GM18507 (cell line): Measurements from ENCODE around the gene ABHD17C.

Source experiments
- DNase-seq: peaks from one replicate; pipeline ENCODE4 v3.0.0; 2011; ENCODE audit warnings: low read depth; ENCODE audit not compliant: insufficient read length; ENCODE audit errors: extremely low spot score
- FAIRE-seq: peaks from 2 replicates; lab custom pipeline; 2011; peaks lifted over from hg19 to GRCh38; lab: Jason Lieb, UNC

The ABHD17C gene

DNA sequence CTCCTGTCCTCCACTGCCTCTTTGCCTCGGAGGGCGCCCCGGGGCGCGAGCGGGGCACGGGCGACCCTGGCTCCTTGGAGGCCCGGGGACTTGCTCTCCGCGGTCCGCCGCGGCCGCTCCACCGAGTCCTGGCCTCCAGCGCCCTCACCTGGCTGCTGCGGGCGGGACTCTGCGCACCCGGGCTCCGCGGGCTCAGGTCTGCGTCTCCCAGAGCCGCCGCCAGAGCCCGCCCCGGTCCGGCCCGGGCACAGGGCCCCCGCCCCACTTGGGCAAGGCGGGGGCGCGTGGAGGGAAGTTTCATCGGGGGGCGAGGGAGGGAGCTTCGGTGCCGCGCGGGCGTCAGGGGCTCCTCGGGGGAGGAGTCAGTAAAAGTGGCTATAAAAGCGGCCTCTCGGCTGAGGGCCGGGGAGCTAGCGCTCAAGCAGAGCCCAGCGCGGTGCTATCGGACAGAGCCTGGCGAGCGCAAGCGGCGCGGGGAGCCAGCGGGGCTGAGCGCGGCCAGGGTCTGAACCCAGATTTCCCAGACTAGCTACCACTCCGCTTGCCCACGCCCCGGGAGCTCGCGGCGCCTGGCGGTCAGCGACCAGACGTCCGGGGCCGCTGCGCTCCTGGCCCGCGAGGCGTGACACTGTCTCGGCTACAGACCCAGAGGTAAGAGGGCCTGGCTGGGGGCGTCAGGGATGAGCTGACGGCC, 84.0 kb downstream of the ABHD17C start, which contains the start of gene CEMIP:
TSS of gene CEMIP (plus strand) at position 407 of the 694 bp plus-strand sequence. CDS start 94,510 bp downstream, outside the sequence.
- DNase-seq: peak; percentile 14

DNA sequence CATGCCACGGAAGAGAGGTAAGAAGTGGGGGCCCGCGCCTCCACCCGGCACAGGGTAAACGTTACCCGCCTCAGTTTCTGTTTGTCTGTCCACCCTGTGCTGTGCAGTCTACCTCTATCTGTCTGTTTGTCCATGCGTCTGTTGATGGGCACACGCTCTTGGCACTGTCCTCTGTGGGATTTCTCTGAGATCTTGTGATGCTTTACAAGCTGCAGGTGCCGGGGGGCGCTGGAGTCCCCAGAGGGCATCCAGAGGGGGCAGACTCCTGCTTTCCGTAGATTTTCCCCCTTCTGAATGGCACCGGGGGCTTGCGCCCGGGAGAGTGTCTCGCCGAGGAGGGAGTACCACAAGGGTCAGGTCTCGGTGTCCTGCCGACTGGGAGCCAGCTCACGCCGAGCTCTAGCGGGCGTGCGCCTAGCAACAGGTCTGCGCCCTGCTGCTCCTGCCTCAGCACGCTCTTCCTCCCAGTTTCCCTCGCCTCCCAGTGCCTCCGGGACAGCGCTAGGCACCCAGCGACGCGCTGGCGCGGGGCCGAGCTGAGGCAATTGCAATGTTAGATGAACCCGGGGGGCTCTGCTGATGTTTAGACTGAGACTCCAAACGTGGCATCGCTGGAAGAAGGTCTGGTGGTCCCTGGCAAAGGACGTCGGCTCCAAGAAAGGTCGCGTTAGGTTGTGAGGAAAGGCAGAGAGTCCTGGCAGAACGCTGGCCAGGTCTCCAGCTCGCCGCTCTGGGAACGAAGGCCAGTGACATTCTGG, 84.7 kb downstream of the ABHD17C start:
- FAIRE-seq (no peak), DNase-seq (no peak)

More for the DNA sequence above, 84.0 kb downstream of the ABHD17C start, which contains the start of gene CEMIP:
- no peak for FAIRE-seq

DNA sequence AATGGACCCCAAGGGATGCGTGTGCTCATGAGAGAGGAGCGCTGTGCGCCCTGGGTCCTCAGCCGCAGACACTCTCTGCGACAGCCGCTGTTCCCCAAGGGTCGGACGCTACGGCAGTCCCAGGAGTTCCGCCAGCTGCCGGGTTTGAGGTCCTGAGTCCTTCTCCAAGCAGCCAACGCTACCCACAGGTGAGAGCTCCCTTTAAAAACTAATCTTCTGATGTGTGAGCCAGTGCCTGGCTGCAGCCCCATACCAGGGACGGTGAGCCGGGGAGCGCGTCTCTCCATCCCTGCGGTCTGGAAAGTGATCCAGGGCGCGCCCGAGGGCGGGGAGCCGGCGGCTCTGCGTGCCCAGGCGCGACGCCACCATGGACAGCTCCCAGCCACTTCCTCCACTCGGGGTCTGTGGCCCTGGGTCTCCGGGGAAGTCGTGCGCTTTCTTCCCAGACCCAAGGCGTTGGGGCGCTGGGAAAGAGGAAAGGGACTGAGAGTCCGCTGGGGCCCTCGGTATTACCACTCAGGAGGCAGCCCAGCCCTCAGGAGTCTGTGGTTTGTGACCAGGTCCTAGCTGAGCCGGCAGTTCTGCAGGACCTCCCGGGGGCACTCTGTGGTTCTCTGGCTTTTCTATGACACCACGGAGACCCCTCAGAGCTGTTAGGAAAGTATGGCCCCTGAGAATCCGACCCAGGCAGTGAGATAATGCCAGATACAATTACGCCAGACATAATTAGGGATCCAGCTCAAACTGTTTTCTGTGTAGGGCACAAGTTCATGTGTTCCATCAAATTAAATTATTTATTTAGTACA, 85.5 kb downstream of the ABHD17C start:
- FAIRE-seq: no peak
- DNase-seq: no peak

DNA sequence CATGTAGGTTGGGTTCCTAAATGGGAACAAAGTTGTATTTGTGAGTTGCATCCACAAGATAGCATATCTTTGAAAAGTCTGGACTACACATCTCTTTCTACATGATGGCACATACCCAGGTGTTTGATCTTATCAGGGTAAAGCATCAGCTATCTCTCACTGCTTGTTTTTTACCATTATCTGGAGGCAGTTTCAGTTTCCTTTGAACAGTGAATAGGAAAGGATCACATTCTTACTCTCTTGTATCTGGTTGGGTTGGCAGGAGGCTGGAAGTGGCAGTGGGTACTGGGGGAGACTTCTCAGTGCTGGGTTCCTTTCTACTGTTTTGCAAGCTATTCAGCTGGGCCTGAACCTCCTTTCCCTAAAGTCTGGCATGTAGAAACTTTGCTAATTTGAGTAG, 88.2 kb downstream of the ABHD17C start:
- FAIRE-seq (no peak), DNase-seq (no peak)

DNA sequence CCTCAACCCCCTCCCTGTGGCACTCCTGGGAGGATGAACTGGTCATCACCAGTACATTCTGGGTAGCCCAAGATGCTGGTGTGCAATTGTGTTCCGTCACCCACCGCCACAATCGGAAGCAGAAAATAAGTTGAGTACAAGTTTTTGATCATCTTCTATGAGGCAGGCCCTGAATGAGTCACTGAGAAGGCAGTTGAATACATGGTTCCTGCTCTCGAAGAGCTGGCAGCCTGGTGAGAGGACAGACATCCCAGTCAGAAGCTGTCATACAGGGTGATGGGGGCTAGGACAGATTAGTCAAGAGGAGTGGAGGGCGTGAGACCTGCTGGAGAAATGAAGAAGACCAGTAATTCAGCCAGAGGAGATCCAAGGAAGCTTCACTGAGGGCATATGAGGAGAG, 90.2 kb downstream of the ABHD17C start:
- no peak for FAIRE-seq
- DNase-seq: no peak

DNA sequence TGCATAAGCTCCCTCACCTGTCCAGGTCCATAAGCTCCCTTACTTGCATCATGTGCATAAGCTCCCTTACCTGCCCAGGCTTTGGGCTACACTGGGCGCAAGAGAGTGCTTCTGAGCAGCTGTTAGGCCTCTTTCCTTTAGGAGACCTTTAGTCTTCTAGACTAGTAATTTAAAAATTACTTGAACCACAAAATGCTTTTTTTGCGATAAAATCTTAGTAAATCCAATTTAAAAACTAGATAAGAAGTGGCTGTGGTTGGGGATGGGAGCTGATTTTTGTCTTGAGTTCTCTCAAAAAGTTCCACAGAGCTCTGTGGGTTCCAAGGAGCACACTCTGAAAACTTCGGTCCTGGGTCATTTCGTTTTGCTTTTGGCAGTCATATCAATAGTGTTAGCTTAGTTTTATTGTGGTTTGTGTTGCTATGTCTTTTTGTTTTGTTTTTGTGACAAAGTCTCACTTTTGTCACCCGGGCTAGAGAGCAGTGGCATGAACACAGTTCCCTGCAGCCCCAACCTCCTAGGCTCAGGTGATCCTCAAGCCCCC, 90.8 kb downstream of the ABHD17C start:
- DNase-seq (no peak), FAIRE-seq (no peak)

DNA sequence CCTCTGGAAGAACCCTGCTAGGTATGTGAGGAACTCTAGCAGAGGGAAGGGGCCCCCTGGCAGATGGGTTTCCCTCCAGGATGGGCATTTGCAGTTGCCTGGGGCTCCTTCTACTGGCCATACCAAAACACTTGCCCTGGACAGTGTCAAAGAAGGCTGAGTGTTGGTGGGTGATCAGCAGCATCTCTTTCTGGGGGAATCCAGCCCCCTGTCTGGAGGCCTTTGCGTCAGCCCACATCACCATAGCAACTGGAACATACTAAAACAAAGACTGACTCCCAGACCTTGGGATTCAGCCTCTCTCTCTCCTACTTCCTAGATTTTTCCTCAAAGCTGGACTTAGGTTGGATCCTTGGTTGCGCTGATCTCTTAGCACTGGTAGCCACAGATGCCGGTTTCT, 92.2 kb downstream of the ABHD17C start:
- DNase-seq (no peak), FAIRE-seq (no peak)

DNA sequence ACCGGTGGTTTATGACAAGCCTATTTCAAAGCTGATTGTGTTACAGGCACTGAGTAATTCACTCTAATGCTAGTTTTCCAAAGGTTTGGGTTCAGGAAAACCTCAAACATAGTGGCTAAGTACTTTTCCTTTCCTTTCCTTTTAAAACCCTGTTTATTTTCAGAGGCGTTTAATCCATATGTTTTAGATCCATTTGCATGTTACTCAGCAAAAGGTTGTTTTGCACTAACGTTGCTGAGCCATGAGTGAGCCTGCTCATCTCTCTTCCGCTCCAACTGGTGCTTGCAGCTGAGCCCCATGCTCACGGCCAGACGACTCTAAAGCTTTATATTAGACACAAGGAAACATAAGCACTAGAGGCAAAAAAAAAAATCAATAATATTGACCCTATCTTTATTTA, 93.4 kb downstream of the ABHD17C start:
- DNase-seq: no peak
- FAIRE-seq: no peak

DNA sequence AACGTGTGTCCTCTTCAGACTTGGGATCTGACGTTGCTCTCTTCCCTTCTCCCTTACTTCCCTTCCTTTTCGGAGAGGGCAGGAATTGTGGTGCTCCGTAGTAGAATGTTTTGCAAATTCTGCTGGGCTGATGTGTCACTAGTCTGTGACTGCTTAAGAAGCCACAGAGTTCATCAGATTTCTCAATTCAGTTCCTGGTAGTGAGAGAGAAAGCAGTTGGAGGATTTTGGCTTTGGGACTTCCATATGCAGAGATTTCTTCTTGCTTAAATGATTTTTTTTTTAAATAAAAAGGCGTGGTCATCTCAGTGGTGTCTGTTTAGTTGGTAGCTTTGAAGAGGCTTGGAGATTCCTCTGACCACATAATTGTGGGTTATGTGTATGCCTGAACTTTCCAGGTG, 94.2 kb downstream of the ABHD17C start:
- FAIRE-seq: no peak
- no peak for DNase-seq

DNA sequence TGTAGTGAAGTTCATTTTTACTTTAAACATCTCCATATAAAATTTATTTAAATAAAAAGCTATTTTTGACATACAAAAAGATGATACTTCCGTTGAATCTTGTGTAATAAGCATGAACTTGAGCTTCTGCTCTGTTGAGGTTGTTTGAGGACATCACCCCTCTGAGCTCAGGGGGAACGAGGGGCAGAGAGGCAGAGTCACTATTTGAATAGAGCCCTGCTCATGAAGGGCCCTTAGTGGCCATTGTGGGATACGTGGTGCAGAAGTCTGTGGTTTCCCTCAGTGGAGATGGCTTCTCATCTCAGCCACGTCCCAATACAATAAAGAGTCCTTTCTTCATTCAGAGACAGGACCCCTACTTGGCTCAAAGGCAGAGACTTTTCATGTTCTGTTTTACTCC, 94.7 kb downstream of the ABHD17C start:
- DNase-seq: no peak
- no peak for FAIRE-seq

DNA sequence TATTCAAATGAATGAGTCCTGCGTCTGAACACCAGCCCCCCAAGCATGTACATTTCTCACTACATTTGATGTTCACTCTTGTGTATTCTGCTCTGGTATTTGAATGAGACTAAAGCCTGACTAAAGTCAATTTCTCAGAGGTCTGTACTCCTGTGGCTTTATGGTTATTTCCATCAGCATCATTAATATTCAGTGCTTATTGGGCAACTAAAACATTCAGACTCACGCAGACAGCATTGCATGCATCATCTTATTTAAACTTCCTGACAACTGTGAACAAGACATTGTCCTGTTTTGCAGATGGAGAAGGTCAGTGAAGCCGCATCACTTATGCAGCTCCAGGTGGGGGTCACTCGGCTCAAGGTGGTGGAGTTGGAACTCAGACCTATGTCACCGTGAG, 95.1 kb downstream of the ABHD17C start:
- DNase-seq (no peak), FAIRE-seq (no peak)

DNA sequence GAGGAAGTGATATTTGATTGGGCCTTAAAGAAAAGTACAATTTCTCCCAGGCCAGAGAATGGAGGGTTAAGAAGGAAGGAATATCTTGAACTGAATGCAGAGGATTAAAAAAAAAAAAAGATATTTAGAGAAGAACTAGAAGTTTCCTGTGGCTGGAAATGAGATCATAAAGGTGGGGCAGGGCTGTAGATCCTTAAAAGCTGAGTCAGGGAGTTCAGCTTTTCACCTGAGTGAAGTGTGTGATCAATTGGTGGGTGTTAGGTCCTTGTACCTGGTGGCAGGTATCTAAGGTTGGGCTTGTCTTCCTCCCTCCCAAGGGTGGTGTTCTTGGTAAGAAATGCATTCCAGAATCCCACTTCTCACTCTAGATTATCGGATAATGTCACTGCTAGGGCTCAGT, 95.9 kb downstream of the ABHD17C start:
- no peak for DNase-seq
- FAIRE-seq: no peak

DNA sequence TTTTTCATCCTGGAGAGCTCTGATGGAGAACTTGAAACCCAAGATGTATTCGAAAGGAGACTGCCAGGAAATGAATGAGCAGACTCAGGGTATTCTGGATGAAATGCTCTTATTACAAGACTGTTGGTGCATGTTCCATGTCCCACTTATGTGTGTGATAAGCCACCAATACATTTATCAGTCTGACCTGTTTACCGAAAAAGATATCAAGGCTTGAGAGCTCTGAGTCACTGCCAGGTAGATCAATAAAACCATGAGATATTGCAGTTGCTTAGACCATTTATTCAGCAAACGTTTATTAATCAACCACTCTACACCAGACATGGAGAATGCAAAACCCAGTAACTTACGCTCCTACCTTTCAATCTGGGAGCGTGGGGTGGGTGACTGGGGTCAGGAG, 101.3 kb downstream of the ABHD17C start:
- DNase-seq (no peak), FAIRE-seq (no peak)

DNA sequence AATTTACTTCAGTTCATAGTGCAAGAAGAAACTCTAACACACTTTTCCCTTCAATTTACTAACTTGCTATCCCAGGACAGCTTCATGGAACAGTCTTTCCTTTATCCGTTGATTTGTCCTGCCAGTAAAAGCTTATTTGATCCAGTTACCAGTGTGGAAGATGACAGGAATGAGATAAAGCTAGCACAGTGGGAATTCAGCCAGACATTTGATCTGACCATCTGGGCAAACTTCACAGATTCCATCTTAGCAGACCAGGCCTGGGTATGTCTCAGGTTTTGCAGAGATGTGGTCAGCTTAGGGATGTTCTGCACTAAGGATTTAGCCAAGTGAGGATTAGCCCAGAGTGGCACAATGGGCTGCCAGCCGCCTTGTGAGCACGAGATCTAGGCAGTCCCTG, 103.8 kb downstream of the ABHD17C start:
- FAIRE-seq: no peak

DNA sequence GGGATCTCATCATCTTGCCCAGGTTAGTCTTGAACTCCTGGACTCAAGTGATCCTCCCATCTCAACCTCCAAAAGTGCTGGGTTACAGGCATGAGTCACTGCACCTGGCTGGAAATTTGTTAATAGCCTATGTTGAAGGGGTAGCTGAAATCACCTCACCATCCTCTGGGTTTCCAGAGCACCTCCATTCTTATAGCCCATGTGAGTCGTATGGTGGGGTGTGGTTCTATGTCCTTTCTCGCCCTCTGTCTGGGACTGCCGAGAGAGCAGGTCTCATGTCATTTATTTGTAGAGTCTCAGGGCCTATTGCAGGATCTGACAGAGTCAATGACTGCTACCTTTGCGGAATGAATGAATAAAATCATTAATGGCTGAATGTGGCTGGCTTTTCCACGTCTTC, 105.0 kb downstream of the ABHD17C start:
- FAIRE-seq (no peak), DNase-seq (no peak)

More for the DNA sequence above, 103.8 kb downstream of the ABHD17C start:
- DNase-seq: no peak

DNA sequence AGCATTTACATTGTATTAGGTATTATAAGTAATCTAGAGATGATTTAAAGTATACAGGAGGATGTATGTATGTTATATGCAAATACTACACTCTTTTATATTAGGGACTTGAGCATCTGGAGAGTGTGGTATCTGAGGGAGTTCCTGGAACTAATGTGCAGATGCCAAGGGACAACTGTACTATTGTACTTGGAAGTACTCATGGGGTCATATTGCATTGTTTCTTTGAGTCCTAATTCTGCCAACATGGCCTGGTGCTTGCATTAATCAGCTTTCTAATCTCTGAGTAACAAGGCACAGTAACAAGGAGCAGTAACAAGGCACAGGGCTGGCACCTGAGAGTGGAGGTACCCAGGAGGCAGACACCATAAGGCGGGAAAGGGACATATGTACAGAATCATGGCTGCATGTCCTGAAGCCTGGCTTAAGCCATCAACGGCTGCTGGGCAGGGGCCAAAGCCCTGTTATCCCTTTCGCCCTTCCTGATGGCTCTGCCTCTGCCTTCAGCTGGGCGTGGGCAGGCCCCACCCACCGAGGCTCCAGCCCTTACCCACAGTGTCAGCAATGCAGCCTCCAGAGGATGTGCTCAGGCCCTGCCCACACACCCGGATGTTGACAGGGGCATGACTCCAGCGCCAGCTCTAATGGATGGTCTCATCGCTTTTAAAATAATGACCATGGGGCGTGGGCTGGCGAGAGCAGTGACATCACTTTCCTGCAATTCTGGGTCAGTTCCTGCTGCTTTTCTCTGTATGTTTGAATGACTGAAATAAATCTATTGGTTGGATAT, 107.0 kb downstream of the ABHD17C start:
- no peak for FAIRE-seq

DNA sequence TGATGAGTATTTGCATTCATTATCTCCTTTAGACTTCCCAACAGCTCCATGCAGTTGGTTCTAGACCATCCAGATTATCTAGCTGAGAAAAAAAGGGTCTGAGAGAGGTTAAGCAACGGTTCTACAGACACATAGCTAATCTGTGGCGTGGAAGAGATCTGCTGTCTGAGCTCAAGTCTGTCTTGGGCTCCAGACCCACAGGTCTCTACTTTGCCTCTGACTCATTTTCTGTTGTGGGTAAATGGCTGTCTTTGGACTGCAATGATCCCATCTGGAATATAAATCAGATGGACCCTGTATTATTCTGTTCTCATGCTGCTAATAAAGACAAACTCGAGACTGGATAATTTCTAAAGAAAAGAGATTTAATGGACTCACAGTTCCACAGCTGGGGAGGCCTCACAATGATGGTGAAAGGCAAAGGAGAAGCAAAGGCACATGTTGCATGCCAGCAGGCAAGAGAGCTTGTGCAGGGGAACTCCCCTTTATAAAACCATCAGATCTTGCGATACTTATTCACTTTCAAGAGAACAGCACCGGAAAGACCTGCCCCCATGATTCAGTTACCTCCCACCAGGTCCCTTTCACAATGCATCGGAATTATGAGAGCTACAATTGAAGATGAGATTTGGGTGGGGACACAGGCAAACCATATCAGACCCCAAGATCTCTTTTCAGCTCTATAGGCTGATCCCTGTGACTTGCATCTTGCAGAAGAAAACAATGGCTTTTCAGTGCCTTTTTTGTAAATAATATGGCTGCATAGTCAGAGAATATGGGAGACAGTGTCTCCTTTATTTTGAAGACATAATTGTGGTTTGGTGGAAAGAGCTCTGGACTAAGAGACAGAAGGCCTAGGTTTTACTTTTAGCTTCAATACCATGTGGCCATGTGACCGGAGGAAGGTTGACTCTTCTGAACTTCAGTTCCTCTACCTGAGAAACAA, 108.7 kb downstream of the ABHD17C start:
- FAIRE-seq: no peak

More for the DNA sequence above, 107.0 kb downstream of the ABHD17C start:
- no peak for DNase-seq

DNA sequence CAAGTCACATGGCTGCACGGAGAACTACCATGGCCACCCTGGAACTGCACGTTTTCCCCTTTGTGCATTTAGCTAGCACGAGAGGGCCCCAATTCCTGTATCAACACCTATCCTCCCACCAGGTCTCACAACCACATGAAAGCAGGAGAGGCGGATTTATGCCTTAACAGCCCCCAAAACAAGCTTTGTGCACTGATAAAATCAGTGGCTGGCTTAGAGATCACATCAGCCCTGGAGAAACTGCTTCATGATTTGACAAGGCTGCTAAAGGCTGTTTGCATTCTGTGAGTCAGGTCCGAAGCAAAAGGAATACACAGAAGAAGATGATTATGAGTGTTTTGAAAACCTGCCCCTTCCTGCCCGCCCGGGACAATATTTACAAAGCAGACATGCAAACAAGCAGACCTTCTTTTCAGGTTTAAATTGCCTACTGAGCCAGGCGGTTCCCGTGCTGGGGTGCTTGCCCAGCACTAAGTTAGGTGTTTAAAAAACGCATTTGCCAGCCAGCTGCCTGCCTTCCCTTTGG, 109.9 kb downstream of the ABHD17C start:
- no peak for DNase-seq
- no peak for FAIRE-seq

More for the DNA sequence above, 108.7 kb downstream of the ABHD17C start:
- DNase-seq: no peak
